GM21390 (cell line): ENCODE data around the gene PDE9A.

ENCODE experiments used
- ATAC-seq: cut with Tn5 transposase; IDR thresholded peaks from one replicate; pipeline ENCODE4 v1.9.1; 2021; ENCODE audit not compliant: unreplicated experiment

Gene PDE9A

GRCh38 chr21:42655796-42656770 lies 2.7 kb downstream of the PDE9A start:
- no peak for ATAC-seq

GRCh38 chr21:42656872-42657271 lies 3.5 kb downstream of the PDE9A start:
- ATAC-seq: no peak

- ATAC-seq: no peak
Measured at GRCh38 chr21:42657676-42658319, 4.4 kb downstream of the PDE9A start.

GRCh38 chr21:42658320-42659105 lies 5.1 kb downstream of the PDE9A start:
- ATAC-seq: no peak

GRCh38 chr21:42659416-42660117 lies 6.1 kb downstream of the PDE9A start:
- ATAC-seq: no peak

GRCh38 chr21:42660118-42660470 lies 6.7 kb downstream of the PDE9A start:
- ATAC-seq: no peak

GRCh38 chr21:42661688-42662429 lies 8.4 kb downstream of the PDE9A start:
- ATAC-seq: no peak

GRCh38 chr21:42662430-42663199 lies 9.2 kb downstream of the PDE9A start:
- no peak for ATAC-seq

GRCh38 chr21:42663200-42663750 lies 9.9 kb downstream of the PDE9A start:
- no peak for ATAC-seq

- ATAC-seq: no peak
Measured at GRCh38 chr21:42663860-42664535, 10.6 kb downstream of the PDE9A start.

- ATAC-seq: no peak
Measured at GRCh38 chr21:42664614-42665013, 11.2 kb downstream of the PDE9A start.

GRCh38 chr21:42665026-42665425 lies 11.6 kb downstream of the PDE9A start:
- ATAC-seq: no peak

- no peak for ATAC-seq
Measured at GRCh38 chr21:42665484-42665883, 12.1 kb downstream of the PDE9A start.

- ATAC-seq: no peak
Measured at GRCh38 chr21:42666023-42666747, 12.8 kb downstream of the PDE9A start.

GRCh38 chr21:42666925-42667324 lies 13.5 kb downstream of the PDE9A start:
- ATAC-seq: no peak

GRCh38 chr21:42668298-42668992 lies 15.0 kb downstream of the PDE9A start:
- ATAC-seq: no peak

- ATAC-seq: no peak
Measured at GRCh38 chr21:42669041-42669440, 15.6 kb downstream of the PDE9A start.
